AML-193 (cell line): Measurements from ENCODE around the gene PDK1.
"Not testable (repeated sequence)": the region's sequence is repeated elsewhere in the genome, so short reads cannot be mapped to it uniquely, and the experiment has no call there.

Experiments used
- DNase-seq, 2 experiments: peaks; one replicate each; lab custom pipeline; 2025; lab: John Stamatoyannopoulos, UW

The PDK1 gene

DNA sequence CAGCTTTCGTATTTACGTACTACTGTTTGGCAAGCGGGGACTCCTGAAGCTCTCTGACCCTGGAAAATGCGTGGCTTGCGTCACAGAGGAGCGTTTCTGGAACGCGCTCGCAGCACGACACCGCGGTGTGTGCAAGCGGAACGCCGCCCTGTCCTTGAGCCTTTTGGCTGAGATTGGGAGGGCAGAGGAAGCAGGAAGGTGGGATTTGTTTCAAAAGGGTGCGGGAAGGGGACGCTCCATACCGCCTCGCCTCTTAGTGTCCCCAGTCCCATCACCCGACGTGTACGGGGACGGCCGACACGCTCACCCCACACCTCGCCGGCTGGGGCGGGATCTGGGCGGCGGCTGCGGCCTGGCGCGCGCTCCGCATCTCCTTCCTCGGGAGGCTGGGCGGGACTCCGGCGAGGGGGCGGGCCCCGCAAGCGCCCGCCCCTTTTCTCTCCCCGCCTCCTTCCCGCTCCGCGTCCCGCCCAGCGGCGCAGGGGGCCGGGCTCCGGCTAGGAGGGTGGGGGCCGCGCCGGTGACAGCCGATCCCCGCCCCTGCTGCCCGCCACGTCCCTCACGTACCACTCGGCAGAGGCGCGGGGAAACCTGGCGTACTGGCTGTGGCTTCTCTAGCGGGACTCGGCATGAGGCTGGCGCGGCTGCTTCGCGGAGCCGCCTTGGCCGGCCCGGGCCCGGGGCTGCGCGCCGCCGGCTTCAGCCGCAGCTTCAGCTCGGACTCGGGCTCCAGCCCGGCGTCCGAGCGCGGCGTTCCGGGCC, at the start of gene PDK1:
Gene PDK1 (plus strand): TSS at position 569 of the 762 bp plus-strand sequence. CDS start 61 bp downstream, at position 630.
- peak; percentile 78 to 85 for DNase-seq

DNA sequence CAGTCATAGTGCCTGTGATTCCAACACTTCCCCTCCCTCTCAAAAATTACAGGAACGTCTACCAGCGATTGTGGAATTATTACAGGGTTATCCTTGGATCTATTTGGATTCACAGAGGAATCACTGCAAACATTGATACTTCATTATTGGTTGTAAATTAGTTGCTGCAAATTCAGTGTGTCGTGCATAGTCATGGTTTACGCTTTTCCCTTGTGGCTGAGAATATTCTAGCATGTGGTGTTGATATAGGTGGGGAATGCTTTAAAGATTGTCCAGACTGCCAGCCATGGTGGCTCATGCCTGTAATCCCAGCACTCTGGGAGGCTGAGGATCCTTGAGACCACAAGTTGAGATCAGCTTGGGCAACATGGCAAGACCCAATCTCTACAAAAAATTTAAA, 48.7 kb upstream of the PDK1 start:
- no peak for DNase-seq

DNA sequence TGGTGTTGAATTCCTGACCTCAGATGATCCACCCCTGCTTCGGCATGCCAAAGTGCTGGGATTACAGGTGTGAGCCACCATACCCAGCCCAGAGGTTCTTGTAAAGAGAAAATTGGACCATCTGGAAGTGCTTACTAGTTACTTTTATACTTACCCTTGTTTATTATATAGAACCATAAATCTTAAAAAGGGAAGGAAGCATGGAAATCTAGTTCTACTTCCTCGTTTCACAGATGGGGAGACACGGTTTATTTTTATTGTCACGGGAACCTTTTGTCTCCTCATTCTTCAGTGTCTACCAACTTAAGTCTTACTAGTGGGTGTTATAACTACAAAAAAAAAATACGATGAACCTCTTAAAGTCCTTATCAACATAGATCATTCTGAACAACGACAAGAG, 45.8 kb upstream of the PDK1 start:
- DNase-seq, result peak; percentile 28 to 49

DNA sequence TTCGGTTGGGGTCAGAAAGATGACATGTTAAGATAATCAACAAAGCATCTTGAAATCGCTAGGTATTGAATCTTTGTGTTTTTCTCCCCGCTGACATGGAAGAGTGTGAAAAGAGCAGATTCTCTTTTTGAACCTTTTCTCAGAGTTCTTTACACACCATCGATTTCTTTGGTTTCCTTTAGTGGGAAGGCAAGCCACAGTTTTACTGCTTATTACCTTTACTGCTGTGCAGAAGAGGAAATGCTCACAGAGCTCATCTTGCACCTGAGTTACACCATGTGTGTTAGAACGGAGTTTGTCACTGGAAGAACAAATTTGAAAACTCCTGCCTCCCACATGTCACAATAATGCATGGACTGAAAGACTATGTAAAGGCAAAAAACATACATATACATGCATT, 45.3 kb upstream of the PDK1 start:
- no peak for DNase-seq

DNA sequence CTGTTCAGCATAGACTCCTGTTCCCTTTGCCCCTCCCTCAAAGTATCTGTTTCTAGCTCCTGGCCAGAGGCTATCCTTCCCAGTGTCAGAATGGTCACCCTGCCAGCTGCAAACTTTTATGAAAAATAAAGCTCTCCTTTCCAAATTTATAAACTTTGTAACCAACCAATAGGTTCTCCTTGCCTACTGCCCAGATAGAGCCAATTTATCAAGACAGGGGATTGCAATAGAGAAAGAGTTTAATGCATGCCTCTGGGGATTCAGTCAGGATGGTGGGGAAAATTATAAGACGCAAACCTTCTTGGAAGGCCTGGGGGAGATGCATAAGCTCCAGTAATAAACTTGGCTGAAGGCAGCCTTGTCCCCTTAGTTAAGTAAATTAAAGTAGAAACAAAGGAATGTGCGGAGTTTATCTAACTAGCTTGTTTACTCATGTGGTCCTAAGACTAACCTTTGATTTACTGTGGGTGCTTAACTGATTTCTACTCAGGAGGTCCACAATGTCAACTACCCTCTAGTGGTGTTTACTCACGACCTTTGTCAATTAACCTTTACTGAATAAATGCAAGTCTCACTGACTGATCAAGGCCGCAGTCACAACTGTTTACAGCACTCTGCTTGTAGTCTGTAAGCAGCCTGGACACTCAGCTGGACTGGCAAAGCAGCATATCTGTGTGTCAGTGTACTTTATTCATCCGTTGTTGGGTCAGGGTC, 42.9 kb upstream of the PDK1 start:
- no peak for DNase-seq

DNA sequence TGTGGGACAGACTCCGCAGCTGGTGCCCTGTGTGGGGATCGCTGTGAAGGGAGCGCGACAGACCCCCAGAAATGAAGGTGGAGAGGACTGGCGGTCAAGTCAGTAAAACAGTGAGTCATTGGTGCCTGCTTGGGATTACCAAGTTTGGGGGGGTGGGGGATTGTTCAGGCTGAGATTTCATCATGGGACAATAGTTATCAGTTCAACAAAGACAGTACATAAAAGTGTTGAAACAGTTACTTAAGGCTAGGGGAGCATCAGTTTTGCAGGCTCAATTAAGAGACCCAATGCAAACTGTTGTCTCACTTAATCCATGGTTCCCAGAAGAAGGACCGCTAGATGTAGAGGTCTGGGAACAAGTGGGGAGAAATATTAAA, 42.4 kb upstream of the PDK1 start:
- no peak for DNase-seq

DNA sequence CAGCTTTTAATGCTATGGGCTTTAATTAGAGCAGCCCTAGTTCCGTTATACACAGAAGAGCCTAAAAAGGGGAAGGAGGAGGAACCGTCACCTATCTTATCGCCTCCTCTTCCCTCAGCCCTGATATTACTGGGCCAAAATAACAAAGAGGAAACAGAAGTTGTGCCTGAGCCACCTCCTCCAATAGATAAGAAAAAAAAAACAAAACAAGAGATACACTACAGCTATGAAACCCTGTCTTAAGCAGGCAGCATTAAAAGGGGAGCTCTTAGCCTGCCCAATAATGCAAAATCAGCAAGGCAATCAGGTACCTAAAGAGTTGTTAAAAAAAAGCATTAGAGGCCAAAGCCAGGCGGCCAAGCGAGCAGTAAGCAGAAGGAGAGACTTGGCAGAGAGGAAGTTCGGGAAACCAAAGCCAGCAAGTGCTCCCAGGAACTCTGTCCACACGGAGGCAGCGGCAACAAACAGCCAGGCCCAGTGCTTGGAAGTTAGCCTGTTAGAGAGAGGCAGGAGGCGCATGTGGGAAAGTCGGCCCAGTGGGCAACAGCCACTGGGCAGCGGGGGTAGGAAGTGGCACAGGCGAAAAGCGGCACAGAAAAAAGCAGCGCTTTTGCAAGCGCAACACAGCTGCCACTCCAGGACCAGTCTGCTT, 41.8 kb upstream of the PDK1 start:
- DNase-seq, result peak; percentile 53 to 59

DNA sequence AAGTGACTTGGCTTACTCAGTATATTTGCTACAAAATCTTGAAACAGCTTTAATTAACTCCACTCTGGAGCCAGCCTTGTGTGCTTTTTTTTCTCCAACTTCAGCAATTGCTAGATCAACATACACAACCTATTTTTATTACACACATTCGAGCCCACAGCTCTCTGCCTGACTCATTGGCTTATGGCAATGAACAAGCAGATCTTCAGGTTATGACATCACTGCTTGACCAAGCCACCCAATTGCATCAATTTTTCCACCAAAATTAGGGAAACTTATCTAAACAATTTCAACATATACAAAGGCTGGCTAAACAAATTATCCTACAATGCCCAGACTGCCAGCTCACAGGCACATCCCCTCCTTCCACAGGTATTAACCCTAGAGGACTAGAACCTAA, 39.6 kb upstream of the PDK1 start:
- peak in 1 of 2 experiments; percentile 20 for DNase-seq

DNA sequence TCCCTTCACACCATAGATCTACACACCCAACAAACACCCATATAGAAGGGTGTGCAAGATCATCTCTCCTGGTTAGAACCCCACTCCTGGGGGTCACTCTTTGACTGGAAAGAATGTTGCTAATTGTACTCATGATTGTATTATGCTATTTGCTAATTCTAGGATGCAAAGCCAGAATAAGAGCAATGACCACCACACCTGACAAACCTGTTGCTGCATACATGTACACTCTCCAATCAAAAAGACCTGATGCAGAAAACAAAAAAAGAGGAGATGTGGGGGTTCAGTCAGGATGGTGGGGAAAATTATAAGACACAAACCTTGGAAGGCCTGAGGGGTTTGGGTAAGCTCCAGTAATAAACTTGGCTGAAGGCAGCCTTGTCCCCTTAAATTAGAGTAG, 36.9 kb upstream of the PDK1 start:
- no peak for DNase-seq

DNA sequence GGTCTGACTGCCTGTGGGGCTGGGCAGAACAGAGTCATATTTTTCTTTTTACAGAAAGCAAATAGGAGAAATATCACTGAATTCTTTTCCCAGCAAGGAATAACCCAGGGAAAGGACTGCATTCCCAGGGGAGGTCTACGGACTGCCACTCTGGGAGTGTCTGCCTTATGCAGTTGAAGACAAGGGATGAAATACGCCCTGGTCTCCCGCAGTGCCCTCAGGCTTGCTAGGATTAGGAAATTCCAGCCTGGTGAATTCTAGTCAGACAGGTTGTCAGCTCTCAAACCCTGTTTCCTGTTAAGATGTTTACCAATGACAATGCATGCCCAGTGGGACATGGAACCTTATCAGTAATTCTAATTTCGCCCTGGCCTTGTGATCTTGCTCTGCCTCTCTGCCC, 30.3 kb upstream of the PDK1 start:
- no peak for DNase-seq

DNA sequence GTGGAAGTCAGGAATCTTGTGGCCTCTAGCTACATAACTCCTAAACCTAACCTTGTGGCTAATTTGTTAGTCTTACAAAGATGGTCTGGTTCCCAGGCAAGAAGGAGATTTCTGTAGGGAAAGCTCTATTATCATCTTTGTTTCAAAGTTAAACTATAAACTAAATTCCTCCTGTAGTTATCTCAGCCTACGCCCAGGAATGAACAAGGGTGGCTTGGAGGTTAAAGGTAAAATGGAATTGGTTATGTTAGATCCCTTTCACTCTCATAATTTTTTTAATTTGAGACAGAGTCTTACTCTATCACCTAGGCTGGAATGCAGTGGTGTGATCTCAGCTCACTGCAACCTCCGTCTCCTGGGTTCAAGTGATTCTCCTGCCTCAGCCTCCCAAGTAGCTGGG, 24.6 kb upstream of the PDK1 start:
- no peak for DNase-seq

DNA sequence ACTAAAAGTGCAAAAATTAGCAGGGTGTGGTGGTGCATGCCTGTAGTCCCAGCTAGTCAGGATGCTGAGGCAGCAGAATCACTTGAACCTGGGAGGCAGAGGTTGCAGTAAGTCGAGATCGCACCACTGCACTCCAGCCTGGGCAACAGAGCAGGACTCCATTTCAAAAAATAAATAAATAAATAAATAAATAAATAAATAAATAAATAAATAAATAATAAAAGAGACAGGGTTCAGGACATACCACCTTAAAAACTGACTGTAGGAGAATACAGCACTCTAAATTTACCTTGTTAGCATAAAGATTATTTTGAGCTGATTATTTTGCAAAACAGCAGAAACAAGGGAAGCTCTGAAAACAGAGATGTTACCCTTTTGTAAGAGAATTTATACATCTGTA, 23.4 kb upstream of the PDK1 start:
- DNase-seq, result not testable (repeated sequence)

DNA sequence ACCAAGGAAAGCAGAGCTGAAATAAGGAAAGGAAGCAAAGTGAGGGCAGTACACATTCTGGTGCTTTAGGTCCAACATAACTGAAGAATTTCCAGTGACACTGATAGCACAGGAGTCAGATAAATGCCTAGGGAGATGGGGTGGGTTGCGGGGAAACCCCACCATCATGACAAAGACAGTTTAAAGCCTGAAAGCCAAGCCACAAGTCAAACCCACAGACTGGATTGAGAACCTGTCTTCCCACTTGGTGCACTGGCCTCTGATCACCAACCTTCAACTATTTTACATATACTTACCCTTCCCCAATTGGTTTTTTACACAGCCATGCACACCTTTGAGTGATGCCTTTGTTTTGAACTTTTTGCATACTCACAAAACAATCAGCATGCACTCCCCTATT, 22.2 kb upstream of the PDK1 start:
- no peak for DNase-seq

DNA sequence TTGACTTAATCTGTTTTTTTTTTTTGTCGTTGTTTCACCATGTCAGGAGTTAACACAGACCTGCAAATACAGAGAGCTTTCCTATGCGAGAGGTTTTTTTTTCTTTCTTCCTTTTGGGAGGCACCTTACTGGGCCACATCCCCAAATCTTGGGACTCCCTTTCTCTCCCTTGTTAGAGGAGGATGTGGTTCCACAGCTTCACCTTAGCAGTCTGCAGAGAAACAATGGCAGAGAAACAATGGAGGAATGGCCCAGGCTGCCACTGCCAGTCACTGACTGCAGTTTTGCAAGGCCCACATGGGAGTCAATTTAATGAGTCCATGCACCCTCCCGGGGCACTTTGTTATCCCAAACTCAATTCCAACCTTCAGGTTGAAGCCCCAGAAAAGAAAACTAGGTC, 20.8 kb upstream of the PDK1 start:
- DNase-seq, result no peak

DNA sequence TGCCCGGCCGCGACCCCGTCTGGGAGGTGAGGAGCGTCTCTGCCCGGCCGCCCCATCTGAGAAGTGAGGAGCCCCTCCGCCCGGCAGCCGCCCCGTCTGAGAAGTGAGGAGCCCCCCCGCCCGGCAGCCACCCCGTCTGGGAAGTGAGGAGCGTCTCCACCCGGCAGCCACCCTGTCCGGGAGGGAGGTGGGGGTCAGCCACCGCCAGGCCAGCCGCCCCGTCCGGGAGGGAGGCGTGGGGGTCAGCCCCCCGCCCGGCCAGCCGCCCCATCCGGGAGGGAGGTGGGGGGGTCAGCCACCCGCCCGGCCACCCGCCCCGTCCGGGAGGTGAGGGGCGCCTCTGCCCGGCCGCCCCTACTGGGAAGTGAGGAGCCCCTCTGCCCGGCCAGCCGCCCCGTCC, 18.0 kb upstream of the PDK1 start:
- DNase-seq, result not testable (repeated sequence)

DNA sequence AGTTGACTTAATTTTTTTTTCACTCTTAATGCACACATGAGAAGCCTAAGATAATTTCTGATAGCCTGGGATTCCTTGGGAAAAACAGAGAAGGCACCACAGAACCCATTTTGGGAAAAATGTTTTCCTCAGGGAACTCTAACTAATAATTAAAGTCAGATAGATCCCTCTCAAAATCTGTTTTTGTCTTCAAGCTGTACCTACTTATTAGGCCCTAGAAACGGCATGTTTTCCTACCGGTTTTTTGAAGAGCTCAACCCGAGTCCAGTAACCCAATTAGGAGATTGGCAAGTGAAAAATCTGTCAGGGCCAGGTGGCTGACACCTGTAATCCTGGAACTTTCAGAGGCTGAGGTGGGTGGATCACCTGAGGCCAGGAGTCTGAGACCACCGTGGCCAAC, 16.1 kb upstream of the PDK1 start:
- DNase-seq, result no peak

DNA sequence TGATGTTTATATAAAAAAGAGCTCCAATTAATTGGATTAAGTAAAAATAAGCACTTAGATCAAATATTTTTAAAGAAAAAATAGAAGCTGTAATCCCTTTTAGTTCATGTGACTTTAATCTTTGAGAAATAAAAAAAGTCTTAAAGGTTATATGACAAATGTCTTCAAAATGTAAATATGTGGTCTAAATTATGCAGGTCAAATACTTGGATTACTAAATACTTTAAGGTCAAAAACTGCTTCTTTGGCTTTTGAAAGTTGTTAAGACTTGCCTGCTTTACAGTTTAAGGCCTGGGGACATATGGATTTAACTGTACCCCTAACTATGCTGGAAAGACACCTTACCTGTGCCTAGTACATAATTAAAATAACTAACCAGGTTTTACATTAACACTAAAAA, 15.5 kb upstream of the PDK1 start:
- DNase-seq, result no peak

DNA sequence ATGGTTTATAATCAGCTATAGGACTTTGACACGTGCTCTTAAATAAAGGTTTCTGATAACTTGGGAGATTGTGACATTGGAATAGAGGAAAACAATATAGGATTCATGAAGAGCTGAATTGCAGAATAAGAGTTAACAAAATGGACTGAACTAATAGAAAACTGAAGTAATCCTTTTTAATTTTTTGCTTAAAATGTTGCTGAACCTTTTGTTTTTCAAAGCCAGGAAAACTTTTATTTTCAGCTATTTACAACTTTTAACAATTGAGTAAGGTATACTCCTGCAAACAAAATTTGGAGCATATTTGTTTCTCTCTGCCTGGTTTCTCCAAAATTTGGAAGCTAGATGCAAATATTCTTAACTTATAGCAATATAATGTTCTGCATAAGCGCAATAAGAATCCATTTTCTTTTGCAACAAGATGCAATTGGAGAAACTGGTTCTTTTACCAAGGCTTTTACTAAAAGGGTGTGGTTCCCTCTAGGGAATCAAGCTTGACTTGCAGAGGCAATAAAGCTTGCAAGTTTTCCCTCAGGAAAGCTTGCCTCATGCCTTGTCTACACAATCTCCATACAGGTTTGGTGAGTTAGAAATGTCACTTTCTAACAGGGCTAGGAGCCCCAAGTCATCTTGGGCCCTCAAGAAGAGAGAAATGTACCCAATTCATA, 10.3 kb upstream of the PDK1 start:
- DNase-seq, result no peak

DNA sequence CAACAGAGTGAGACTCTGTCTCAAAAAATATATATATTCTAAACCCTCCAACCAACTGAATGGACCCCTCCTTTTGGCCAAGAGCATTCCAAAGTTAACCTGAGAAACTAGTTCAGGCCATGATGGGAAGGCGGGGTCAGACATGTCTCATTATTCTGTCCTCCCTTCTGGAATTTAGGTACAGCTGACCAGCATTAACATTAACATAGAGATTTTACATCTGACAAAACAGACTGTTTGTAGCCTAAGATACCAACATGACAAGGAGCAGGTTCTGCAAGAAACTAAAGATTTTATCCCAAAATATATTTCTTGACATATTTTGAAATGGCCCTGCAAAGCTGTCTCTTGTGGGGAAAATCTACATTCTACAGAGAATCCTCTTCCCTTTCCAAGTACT, 6.8 kb upstream of the PDK1 start:
- no peak for DNase-seq

DNA sequence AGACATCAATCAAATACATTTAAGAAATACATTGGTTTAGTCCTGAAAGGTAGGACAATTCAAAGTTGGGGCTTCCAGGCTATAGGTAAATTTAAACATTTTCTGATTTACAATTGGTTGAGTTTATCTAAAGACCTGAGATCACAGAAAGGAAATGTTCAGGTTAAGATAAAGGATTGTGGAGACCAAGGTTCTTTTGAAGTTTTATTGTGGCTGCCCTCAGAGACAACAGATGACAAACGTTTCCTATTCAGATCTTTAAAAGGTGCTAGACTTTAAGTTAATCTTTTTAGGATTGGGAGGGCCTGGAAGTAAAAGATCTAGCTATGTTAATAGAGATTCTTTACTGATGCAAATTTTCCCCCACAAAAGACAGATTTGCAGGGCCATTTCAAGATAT, 6.1 kb upstream of the PDK1 start:
- DNase-seq, result not testable (repeated sequence)

DNA sequence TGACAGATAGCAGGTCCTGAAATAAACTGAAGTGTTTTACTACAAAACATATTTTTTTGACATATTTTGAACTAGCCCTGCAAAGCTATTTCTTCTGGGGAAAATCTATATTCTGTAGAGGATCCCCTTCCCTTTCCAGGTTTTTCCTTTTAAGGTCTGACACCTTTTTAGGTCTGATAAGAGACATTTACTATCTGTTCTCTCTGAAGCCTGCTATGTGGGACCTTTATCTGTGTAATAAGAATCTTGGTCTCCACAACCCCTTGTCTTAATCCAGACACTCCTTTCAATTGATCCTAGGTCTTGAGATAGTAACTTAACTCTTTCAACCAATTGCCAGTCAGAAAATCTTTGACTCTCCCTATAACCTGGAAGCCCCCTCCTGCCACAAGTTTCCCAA, 5.5 kb upstream of the PDK1 start:
- DNase-seq, result no peak

DNA sequence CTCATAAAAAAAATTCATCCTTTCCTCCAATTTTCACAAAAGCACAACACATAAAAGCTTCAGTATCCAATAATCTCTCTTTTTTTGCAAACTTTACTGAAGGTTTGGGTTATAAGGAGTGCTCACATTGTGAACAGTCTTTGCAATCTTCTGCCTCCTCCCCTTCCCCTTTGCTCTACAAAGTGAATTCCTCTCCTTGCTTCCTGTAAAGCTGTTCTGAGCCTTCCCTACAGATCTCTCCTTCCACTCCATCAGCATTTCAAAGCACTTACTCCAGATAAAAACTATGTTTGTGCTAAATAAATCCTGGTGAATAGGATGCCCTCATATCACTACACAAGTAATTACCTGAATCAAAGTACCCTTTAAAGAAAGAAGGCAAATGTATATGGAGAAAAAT, 4.6 kb upstream of the PDK1 start:
- peak in 1 of 2 experiments; percentile 12 for DNase-seq
